Bronchial epithelial cell (primary cell): ENCODE measurements around the gene MARK1. TPM values are rescaled to one million over a fixed set of nuclear protein-coding genes. Genes with fewer than 3 reads are reported as not detected.

Experiments used
- DNase-seq: peaks from one replicate; pipeline ENCODE4 v3.0.0-alpha.2; 2010; ENCODE audit warnings: low read depth
- FAIRE-seq: peaks from 2 replicates; lab custom pipeline; 2011; peaks lifted over from hg19 to GRCh38; lab: Jason Lieb, UNC
- H3K27me3 ChIP-seq: 2 replicates; pipeline ENCODE4 v1.5.1; 2011; ENCODE audit warnings: low read length; ENCODE audit not compliant: control insufficient read depth, insufficient read depth
- H3K36me3 ChIP-seq: 2 replicates; pipeline ENCODE4 v1.5.1; 2011; ENCODE audit warnings: low read length; ENCODE audit not compliant: control insufficient read depth, insufficient read depth
- H3K4me3 ChIP-seq: 2 replicates; pipeline ENCODE4 v1.5.1; 2011; ENCODE audit warnings: mild to moderate bottlenecking, low read depth, low read length, control low read depth
- CTCF ChIP-seq: IDR thresholded peaks from 2 replicates; pipeline ENCODE4 v1.5.1; 2011; ENCODE audit warnings: mild to moderate bottlenecking, moderate library complexity, low read length, control low read depth, inconsistent platforms; ENCODE audit not compliant: insufficient read depth, severe bottlenecking
- total RNA-seq: library from RNA; depleted of rRNA; stranded (reverse); fragments of >200 nt; gene quantifications from 2 replicates; pipeline ENCODE4 v1.2.1, GENCODE V29; 2014

The MARK1 gene
- total RNA-seq, 1 donor from 2014 or later: 3.9 TPM

- TF ChIP-seq CTCF: no peak
- H3K36me3 ChIP-seq: peaks cover 2% of the 10 kb centered on the region
- no peaks in the 10 kb centered on the region for H3K27me3 ChIP-seq
- DNase-seq (no peak), FAIRE-seq (no peak)
- no peak overlapping the region for H3K4me3 ChIP-seq
Measured at GRCh38 chr1:220551718-220552117, 23.8 kb downstream of the MARK1 start.

DNA sequence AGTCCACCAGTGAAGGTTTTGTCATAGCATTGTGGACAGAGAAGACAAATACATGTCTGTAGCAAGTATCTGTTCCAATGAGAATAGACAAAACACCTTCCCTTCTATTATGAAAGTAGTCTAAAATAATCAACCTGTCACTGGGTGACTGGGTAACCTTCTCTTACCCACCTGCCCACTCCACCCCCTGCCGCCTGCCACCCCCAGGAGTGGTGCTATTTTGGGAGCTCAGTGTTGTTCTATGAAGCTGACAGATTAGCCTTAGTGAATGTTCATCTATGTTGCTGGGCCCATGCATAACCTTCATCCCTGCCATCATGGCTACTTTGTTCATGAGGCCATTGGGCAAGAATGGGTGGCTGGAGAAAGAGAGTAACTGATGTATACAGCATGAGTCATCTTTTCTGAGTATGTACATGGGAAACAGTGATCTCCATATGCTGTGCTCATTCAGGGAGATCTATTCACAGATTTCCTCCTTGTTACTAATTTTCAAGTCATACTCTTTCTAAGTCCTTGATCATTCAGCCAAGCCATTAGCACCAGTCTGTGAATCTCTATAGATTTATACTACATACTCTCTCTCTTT is 24.8 kb downstream of the MARK1 start:
- FAIRE-seq: no peak
- peak; percentile 85 for DNase-seq
- TF ChIP-seq CTCF: no peak
- Histone ChIP-seq H3K27me3 (no peaks in the 10 kb centered on the region), H3K36me3 (peaks cover 2% of the 10 kb centered on the region), H3K4me3 (no peak overlapping the region)

DNA sequence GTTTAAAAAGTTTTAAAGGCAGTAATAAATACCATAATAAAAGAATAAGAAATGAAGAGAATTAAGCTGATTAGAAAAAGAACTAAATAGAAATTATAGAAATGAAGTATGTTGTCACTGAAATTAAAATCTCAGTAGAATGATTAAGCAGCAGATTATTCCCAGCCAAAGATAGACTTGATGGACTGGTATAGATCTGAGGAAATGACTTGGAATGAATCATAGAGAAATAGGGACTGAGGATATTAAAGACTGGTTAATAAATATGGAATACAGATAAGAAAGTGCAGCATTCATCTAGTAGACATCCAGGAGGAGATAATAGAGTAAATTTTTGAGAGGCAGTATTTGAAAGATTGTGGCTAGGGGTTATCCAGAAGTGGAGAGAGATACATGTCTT is 28.7 kb downstream of the MARK1 start:
- Histone ChIP-seq H3K27me3 (no peaks in the 10 kb centered on the region), H3K4me3 (no peak overlapping the region), H3K36me3 (no peaks in the 10 kb centered on the region)
- DNase-seq (peak; percentile 65), FAIRE-seq (no peak)
- TF ChIP-seq CTCF: no peak

DNA sequence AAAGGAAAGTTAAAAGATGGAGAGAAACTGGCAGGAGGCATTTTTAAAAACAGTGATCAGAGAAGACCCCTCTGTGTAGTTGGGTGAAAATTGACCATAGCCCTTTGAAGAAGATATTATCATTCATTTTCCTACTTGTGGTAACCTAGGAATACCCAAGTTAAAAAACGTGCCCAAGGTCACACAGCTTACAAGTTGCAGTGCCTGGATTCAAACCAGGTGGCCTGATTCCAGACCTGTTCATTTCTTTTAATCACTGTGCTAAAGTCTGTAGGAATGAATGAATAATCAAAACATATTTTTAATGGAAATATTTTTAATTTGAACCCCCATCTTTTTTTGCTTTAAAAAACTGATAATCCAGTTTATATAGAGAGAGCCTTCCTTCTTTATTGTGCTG is 35.6 kb downstream of the MARK1 start:
- DNase-seq (no peak), FAIRE-seq (no peak)
- Histone ChIP-seq H3K36me3 (no peaks in the 10 kb centered on the region), H3K4me3 (no peak overlapping the region), H3K27me3 (no peaks in the 10 kb centered on the region)
- no peak for TF ChIP-seq CTCF

DNA sequence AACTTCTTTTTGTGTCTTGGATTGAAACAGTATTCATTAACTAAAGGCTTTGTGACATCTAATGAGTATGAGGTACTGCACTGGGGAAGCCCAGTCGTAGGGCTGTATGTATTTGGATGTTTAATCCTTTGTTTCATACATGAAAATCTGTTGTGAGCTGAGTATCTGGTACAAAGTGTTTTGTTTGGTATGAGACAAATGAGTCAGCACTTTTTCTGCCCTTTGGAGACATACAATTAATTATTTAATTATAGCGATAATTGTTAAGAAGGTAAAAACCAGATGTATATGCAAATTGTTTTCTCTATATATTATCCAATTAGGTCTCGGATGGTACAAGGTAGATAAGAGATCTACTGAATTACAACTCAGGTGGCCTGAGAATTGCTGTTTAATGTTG is 36.3 kb downstream of the MARK1 start:
- no peak overlapping the region for H3K4me3 ChIP-seq
- FAIRE-seq (no peak), DNase-seq (no peak)
- no peak for TF ChIP-seq CTCF
- H3K36me3 ChIP-seq: no peaks in the 10 kb centered on the region
- no peaks in the 10 kb centered on the region for H3K27me3 ChIP-seq

DNA sequence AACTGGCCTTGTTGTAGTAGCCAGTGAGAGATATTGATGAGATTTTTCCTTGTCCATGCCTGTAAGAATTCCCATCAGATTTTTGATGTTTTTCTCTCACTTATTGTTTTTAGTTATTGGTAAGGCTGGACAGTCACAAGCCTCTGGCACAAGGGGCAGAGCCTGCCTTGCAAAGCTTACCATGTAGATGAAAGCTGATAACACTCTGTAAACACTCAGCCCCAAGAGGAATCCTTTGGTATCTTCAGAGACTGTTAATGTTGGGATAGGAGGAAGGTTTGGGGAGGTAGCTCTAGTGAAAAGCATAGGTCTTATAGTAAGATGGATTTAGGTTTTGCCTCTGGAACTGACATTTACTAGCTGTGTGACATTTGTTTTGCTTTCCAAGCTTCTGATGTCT is 37.7 kb downstream of the MARK1 start:
- H3K4me3 ChIP-seq: no peak overlapping the region
- H3K27me3 ChIP-seq: no peaks in the 10 kb centered on the region
- no peaks in the 10 kb centered on the region for H3K36me3 ChIP-seq
- no peak for DNase-seq
- no peak for TF ChIP-seq CTCF
- FAIRE-seq: no peak
